RWPE1 (cell line): ENCODE measurements around the gene FOXA3.

Experiments used
- CTCF ChIA-PET: fragments of 350-600 bp; sonication (Branson Sonifier 250); formaldehyde crosslinking; extraction: SDS; loops from one replicate; lab custom pipeline; 2021; lab: Yijun Ruan, JAX
- POLR2A ChIA-PET: fragments of 400-600 bp; formaldehyde crosslinking; extraction: SDS; loops from one replicate; lab custom pipeline; 2020; ENCODE audit warnings: antibody characterized with exemption; ENCODE audit not compliant: low non-redundant PET; lab: Yijun Ruan, JAX
- DNase-seq: peaks from one replicate; pipeline ENCODE4 v3.0.0; 2012; ENCODE audit warnings: low spot score
- H3K27ac ChIP-seq: fragments of 450-650 bp; 2 replicates; pipeline ENCODE4 v1.5.1; 2017
- TF ChIP-seq, protein P1 (sequence below): fragments of 450-650 bp; conservative IDR thresholded peaks from 2 replicates; pipeline ENCODE4 v1.5.1; 2017; ENCODE audit warnings: low read depth, mild to moderate bottlenecking

FOXA3 gene

GRCh38 chr19:45882652-45883585, 18.8 kb downstream of the FOXA3 start:
- TF ChIP-seq, protein P1, sequence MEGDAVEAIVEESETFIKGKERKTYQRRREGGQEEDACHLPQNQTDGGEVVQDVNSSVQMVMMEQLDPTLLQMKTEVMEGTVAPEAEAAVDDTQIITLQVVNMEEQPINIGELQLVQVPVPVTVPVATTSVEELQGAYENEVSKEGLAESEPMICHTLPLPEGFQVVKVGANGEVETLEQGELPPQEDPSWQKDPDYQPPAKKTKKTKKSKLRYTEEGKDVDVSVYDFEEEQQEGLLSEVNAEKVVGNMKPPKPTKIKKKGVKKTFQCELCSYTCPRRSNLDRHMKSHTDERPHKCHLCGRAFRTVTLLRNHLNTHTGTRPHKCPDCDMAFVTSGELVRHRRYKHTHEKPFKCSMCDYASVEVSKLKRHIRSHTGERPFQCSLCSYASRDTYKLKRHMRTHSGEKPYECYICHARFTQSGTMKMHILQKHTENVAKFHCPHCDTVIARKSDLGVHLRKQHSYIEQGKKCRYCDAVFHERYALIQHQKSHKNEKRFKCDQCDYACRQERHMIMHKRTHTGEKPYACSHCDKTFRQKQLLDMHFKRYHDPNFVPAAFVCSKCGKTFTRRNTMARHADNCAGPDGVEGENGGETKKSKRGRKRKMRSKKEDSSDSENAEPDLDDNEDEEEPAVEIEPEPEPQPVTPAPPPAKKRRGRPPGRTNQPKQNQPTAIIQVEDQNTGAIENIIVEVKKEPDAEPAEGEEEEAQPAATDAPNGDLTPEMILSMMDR = peak; percentile 97
- no peak overlapping the region for H3K27ac ChIP-seq
- POLR2A ChIA-PET = interaction anchor here (0.9 kb wide), 1 partner anchor 115 kb away, joined by 4 read pairs; no protein-coding TSS in a partner anchor
- CTCF ChIA-PET = interaction anchor here (0.6 to 1.2 kb wide), 9 partner anchors 9 to 194 kb away, joined by 3 to 7 read pairs (median 4); partner anchors contain the start of gene FOXA3
- peak; percentile 81 for DNase-seq

DNA sequence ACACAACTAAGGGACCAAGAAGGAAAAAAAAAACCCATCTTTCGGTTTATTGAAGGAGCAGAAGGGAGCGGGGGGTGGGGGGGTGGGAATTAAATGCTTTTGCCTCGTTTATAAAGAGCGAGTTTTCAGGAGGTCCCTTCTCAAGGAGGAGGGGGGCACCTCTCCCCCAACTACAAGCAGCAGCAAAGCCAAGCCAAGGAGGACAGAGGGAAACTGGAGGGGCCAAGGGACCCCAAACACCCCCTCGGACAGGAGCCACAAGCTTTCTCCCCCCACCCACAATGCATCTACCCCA, 19.4 kb downstream of the FOXA3 start:
- POLR2A ChIA-PET = no interaction called here
- CTCF ChIA-PET = no interaction called here
- H3K27ac ChIP-seq = peak overlapping the region; percentile 93
- no peak for DNase-seq
- TF ChIP-seq, protein P1 = peak; percentile 60

DNA sequence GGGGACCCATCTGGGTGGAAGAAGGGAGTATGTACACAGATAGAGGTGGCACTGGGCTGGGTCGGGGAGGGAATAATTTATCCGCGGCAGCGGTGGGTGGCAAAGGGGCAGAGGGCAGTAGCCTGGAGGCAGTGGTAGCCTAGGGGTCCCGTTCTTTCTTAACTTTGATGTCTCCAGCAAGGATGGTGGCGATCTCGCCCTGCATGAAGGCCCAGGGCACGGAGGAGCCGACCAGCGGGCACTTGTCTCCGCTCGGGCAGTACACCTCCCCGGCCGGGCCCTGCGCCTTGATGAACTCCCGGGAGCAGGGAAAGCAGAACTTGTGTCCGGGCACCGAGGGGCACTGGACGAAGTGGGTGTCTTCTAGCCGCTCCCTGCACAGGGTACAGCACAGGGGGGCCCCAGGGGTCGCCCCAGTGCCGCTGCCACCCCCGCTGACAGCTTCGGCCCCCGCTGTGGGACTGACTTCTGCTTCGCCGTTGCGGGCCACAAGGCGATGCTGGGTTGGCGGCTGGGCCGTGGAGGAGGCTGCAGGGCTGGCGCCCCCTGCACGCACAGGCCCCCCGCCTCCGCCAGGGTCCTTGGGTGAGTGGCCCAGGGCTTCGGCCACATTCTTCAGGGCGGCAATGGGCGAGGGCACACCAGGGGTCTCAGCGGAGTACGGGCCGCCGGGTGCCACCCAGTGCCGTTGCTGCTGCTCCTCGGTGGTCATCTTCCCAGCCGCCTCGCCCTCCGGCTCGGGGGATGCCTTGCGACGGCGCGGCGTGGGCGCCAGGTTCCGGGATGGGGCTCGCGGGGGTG, 20.0 kb downstream of the FOXA3 start:
- CTCF ChIA-PET = interaction anchor here (0.7 to 1.1 kb wide), 3 partner anchors 19 to 66 kb away, joined by 3 to 5 read pairs (median 3); no protein-coding TSS in a partner anchor
- TF ChIP-seq, protein P1 = no peak
- DNase-seq = no peak
- POLR2A ChIA-PET = interaction anchor here (0.6 kb wide), 1 partner anchor 66 kb away, joined by 5 read pairs; no protein-coding TSS in a partner anchor
- peak overlapping the region; percentile 93 for H3K27ac ChIP-seq

GRCh38 chr19:45884682-45885555, 20.8 kb downstream of the FOXA3 start:
- peak overlapping the region; percentile 93 for H3K27ac ChIP-seq
- no peak for DNase-seq
- CTCF ChIA-PET = interaction anchor here (0.7 to 1.1 kb wide), 6 partner anchors 20 to 552 kb away, joined by 3 to 5 read pairs (median 3); no protein-coding TSS in a partner anchor
- POLR2A ChIA-PET = interaction anchor here (0.6 kb wide), 1 partner anchor 66 kb away, joined by 5 read pairs; no protein-coding TSS in a partner anchor
- TF ChIP-seq, protein P1 = no peak

DNA sequence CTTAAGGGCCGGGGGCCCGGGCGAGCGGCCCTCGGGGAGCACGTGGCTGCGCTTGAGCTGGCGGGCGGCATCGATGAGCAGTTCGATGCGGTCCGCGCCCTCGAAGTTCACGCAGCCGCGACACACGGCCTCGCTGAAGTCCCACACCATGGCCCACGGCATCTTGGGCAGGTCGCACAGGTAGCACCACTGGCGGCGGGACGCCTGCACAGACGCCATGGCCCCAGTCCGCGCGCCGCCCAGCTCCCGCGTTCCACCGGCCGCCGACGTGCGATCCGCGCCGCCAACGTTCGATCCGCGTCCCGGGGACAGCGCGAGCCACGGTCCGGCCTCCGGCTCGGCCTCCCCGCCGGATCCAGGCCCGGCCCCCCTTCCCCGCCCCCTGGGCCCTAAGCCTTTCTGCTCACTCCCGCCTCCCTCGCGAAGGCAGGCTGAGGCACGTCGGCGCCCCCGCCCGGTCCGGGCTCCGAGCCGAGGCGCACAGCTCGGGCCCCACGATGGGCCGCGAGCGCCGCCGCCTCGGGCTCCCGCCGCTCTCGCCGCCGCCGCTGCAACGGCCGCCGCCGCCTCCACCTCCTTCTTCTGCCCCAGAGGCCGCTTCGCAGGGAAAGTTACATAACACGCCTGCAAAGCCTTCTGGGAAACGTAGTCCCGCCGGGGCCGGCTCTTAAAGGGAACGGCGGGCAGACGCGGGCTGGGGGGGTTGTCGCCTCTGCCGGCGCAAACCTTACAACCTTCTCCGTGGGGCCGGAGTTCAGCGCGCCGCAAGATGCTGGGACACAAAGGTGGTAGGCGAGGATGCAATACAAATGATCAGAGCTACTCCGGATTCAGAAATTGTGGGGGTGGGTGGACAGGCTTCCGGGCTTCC, 21.7 kb downstream of the FOXA3 start, which contains the start of gene IRF2BP1:
TSS of gene IRF2BP1 (minus strand) at position 586 of the 871 bp plus-strand sequence. CDS start at position 219, 367 bp downstream.
- ChIA-PET CTCF (interaction anchor here (0.6 to 1.1 kb wide), 6 partner anchors 68 to 1302 kb away, joined by 3 to 5 read pairs (median 4); no protein-coding TSS in a partner anchor), POLR2A (interaction anchor here (0.7 to 0.8 kb wide), 2 partner anchors 17 to 61 kb away, joined by 3 read pairs; partner anchors contain the start of gene MYPOP)
- DNase-seq = peak; percentile 91
- peak within 1 kb of the TSS; percentile 93 for H3K27ac ChIP-seq
- TF ChIP-seq, protein P1 = no peak
